ENCODE measurements around the gene RASGRP1.

The RASGRP1 gene

DNA sequence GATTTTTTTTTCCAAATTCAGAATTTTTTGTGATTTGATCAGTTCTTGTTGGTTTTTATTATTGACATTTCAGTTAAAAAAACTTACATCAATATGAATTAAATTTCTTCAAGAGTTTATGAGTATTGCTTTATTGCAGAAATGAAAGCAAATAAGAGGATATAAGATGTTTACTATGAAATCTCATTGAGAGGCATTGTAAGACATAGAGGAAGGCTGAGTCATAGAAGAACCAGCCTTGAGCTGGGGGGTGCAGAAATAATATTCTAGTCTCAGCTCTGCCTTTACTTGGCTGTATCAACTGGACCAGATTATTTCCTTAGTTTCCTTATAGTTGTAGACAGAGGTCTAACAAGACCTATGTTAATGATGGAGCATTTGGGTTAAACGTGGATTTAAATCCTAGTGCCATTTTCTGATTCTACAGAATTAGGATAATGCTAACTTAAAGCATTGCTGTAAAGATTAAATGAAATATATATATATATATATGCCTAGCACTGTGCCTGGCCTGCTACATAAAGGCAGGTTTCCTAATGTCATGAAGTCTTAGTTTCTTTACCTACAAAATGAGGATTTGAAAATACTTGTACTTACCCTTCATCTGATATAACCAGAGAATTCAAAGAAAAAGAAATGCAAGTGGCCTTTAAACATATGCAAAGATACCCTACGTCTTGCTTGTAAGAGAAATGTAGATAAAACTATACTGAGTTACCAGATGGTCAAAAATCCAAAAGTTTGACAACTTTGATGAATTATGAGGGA lies 103.4 kb downstream of the RASGRP1 start:
- H2AK5ac ChIP-seq (ENCODE audit: low read length), result no peak overlapping the region
- H3K79me1 ChIP-seq (ENCODE audit: low read length), result no peaks in the 10 kb centered on the region
- peaks cover 16% of the 10 kb centered on the region for H3K79me2 ChIP-seq (ENCODE audit: control insufficient read depth, insufficient read depth, low read length, poor library complexity)
- H3K4me1 ChIP-seq (ENCODE audit: control insufficient read depth in 1 of 2, insufficient read depth in 2 of 2, low read length in 2 of 2), result peaks cover 7 to 14% of the 10 kb centered on the region in 2 experiments
- no peak overlapping the region for H2AFZ ChIP-seq (ENCODE audit: insufficient read depth, low read length, poor library complexity)
- no peak overlapping the region for H3K4me3 ChIP-seq (ENCODE audit: low read depth, low read length)
- H3K27ac ChIP-seq (ENCODE audit: low read depth, low read length), result no peak overlapping the region
- H3K4ac ChIP-seq (ENCODE audit: low read depth, low read length), result no peak overlapping the region
- no peak for DNase-seq
- no peak overlapping the region for H2BK5ac ChIP-seq (ENCODE audit: low read depth, low read length, poor library complexity)
- no peak overlapping the region for H3K23ac ChIP-seq (ENCODE audit: low read length)
- no peak overlapping the region for H4K91ac ChIP-seq (ENCODE audit: low read depth, low read length)
- no peak overlapping the region for H3K18ac ChIP-seq (ENCODE audit: low read length)
- H2BK12ac ChIP-seq (ENCODE audit: low read length), result no peak overlapping the region
- no peaks in the 10 kb centered on the region for H3K9me3 ChIP-seq (ENCODE audit: insufficient read depth, low read depth, low read length)
- no peak overlapping the region for H3K9ac ChIP-seq (ENCODE audit: low read length)
- no peaks in the 10 kb centered on the region for H3K27me3 ChIP-seq (ENCODE audit: insufficient read depth, low read length)
- H3K4me2 ChIP-seq (ENCODE audit: low read length), result no peak overlapping the region
- no peak overlapping the region for H3K14ac ChIP-seq (ENCODE audit: low read length)
- no peak overlapping the region for H2BK120ac ChIP-seq (ENCODE audit: insufficient read depth, low read length, poor library complexity)
- H3K36me3 ChIP-seq (ENCODE audit: control insufficient read depth in 1 of 2, insufficient read depth in 2 of 2, low read length in 2 of 2), result peaks cover 3% of the 10 kb centered on the region in 2 experiments
- no CpG with 5 or more reads among the region's 2 CpGs for WGBS (ENCODE audit: extremely low coverage, insufficient coverage, insufficient read length)
- no peak overlapping the region for H4K8ac ChIP-seq (ENCODE audit: low read depth, low read length)
- no peak overlapping the region for H4K12ac ChIP-seq (ENCODE audit: low read depth, low read length)

DNA sequence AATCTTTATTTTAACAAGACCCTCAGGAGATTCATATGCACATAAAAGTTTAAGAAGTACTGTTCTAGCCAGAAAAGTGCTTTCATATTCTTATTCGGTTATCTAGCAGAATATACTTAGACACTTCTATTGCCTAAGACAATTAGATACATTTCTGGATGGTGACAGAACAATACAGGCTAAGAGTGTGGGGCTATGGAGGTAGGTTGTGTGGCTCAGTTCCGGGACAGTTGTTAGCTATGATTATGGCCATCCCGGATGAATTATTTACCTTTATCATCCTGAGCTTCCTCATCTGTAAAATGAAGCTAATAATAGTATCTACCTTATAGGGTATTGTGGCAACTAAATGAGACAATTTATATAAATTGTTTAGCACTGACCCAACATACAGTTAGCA lies 104.1 kb downstream of the RASGRP1 start:
- Histone ChIP-seq H3K4me1 (ENCODE audit: control insufficient read depth in 1 of 2, insufficient read depth in 2 of 2, low read length in 2 of 2) (peaks cover 7 to 14% of the 10 kb centered on the region in 2 experiments), H3K27ac (ENCODE audit: low read depth, low read length) (no peak overlapping the region)
- no CpG with 5 or more reads among the region's 3 CpGs for WGBS (ENCODE audit: extremely low coverage, insufficient coverage, insufficient read length)

DNA sequence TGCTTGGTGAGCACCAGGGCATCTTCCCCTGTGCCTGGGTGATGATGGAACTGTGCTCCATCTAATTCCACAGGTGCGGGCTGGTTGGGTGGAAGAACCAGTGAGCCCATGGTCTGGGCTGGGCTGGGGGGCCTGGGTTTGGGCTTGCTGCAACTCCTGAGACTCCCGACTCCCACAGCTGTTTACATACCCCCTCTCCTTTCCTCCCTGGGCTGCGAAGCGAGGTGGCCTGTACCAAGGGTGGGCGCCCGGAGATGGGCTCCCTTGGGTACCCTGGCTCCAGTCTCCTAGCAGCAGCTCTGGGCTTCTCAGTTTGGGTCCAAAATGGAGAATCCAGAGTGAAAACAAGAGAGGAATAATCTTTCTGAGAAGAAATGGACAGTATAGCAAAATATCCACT lies 105.1 kb downstream of the RASGRP1 start:
- Histone ChIP-seq H3K9me3 (ENCODE audit: insufficient read depth, low read depth, low read length) (no peaks in the 10 kb centered on the region), H3K9ac (ENCODE audit: low read length) (no peak overlapping the region), H3K23ac (ENCODE audit: low read length) (no peak overlapping the region), H3K4me3 (ENCODE audit: low read depth, low read length) (no peak overlapping the region), H3K79me2 (ENCODE audit: control insufficient read depth, insufficient read depth, low read length, poor library complexity) (peaks cover 16% of the 10 kb centered on the region), H3K79me1 (ENCODE audit: low read length) (no peaks in the 10 kb centered on the region), H3K27me3 (ENCODE audit: insufficient read depth, low read length) (no peaks in the 10 kb centered on the region), H2BK12ac (ENCODE audit: low read length) (no peak overlapping the region), H2BK5ac (ENCODE audit: low read depth, low read length, poor library complexity) (no peak overlapping the region), H3K4me2 (ENCODE audit: low read length) (no peak overlapping the region), H2AFZ (ENCODE audit: insufficient read depth, low read length, poor library complexity) (no peak overlapping the region), H4K8ac (ENCODE audit: low read depth, low read length) (no peak overlapping the region), H4K91ac (ENCODE audit: low read depth, low read length) (no peak overlapping the region), H3K14ac (ENCODE audit: low read length) (no peak overlapping the region), H3K36me3 (ENCODE audit: control insufficient read depth in 1 of 2, insufficient read depth in 2 of 2, low read length in 2 of 2) (peaks cover 3% of the 10 kb centered on the region in 2 experiments), H3K4me1 (ENCODE audit: control insufficient read depth in 1 of 2, insufficient read depth in 2 of 2, low read length in 2 of 2) (peaks cover 7 to 20% of the 10 kb centered on the region in 2 experiments), H3K4ac (ENCODE audit: low read depth, low read length) (peak overlapping the region; percentile 82), H3K27ac (ENCODE audit: low read depth, low read length) (no peak overlapping the region), H3K18ac (ENCODE audit: low read length) (no peak overlapping the region), H2BK120ac (ENCODE audit: insufficient read depth, low read length, poor library complexity) (no peak overlapping the region), H4K12ac (ENCODE audit: low read depth, low read length) (no peak overlapping the region), H2AK5ac (ENCODE audit: low read length) (no peak overlapping the region)
- no CpG with 5 or more reads among the region's 6 CpGs for WGBS (ENCODE audit: extremely low coverage, insufficient coverage, insufficient read length)
- no peak for DNase-seq

More for the DNA sequence above, 104.1 kb downstream of the RASGRP1 start:
- no peak overlapping the region for H2BK5ac ChIP-seq (ENCODE audit: low read depth, low read length, poor library complexity)
- H3K36me3 ChIP-seq (ENCODE audit: control insufficient read depth in 1 of 2, insufficient read depth in 2 of 2, low read length in 2 of 2), result peaks cover 3% of the 10 kb centered on the region in 2 experiments
- H4K12ac ChIP-seq (ENCODE audit: low read depth, low read length), result no peak overlapping the region
- H3K4me3 ChIP-seq (ENCODE audit: low read depth, low read length), result no peak overlapping the region
- H4K91ac ChIP-seq (ENCODE audit: low read depth, low read length), result no peak overlapping the region
- no peaks in the 10 kb centered on the region for H3K27me3 ChIP-seq (ENCODE audit: insufficient read depth, low read length)
- H3K18ac ChIP-seq (ENCODE audit: low read length), result no peak overlapping the region
- H3K9ac ChIP-seq (ENCODE audit: low read length), result no peak overlapping the region
- H3K23ac ChIP-seq (ENCODE audit: low read length), result no peak overlapping the region
- no peaks in the 10 kb centered on the region for H3K9me3 ChIP-seq (ENCODE audit: insufficient read depth, low read depth, low read length)
- H2AFZ ChIP-seq (ENCODE audit: insufficient read depth, low read length, poor library complexity), result no peak overlapping the region
- no peak overlapping the region for H3K4me2 ChIP-seq (ENCODE audit: low read length)
- no peak overlapping the region for H3K4ac ChIP-seq (ENCODE audit: low read depth, low read length)
- H2AK5ac ChIP-seq (ENCODE audit: low read length), result no peak overlapping the region
- no peak overlapping the region for H2BK12ac ChIP-seq (ENCODE audit: low read length)
- no peak overlapping the region for H4K8ac ChIP-seq (ENCODE audit: low read depth, low read length)
- DNase-seq, result no peak
- peaks cover 16% of the 10 kb centered on the region for H3K79me2 ChIP-seq (ENCODE audit: control insufficient read depth, insufficient read depth, low read length, poor library complexity)
- H2BK120ac ChIP-seq (ENCODE audit: insufficient read depth, low read length, poor library complexity), result no peak overlapping the region
- no peaks in the 10 kb centered on the region for H3K79me1 ChIP-seq (ENCODE audit: low read length)
- no peak overlapping the region for H3K14ac ChIP-seq (ENCODE audit: low read length)

DNA sequence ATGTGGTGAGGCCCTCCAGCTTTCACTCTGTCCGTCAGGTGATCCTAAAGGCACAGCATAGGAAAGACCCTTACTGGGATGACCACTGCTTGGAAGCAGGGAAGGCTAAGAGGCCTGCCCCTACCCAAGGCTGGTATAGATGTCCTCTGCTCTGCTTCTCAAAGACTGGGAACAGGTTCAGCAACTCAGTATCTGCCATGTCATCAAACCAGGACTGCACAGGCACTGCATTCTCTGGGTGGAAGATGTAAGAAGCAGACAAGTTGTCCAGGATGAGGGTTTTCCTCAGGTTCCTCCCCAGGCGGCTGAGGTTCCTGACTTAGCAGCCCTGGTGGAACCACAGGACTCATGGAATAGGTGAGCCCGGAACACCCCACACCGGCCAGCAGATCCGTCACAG lies 106.0 kb downstream of the RASGRP1 start:
- Histone ChIP-seq H3K27me3 (ENCODE audit: insufficient read depth, low read length) (no peaks in the 10 kb centered on the region), H3K27ac (ENCODE audit: low read depth, low read length) (peak overlapping the region; percentile 1), H3K79me1 (ENCODE audit: low read length) (peaks cover 4% of the 10 kb centered on the region), H3K4ac (ENCODE audit: low read depth, low read length) (peak overlapping the region; percentile 26), H3K14ac (ENCODE audit: low read length) (no peak overlapping the region), H3K36me3 (ENCODE audit: control insufficient read depth in 1 of 2, insufficient read depth in 2 of 2, low read length in 2 of 2) (peaks cover 3% of the 10 kb centered on the region in 2 experiments), H2AK5ac (ENCODE audit: low read length) (no peak overlapping the region), H2BK12ac (ENCODE audit: low read length) (no peak overlapping the region), H4K8ac (ENCODE audit: low read depth, low read length) (no peak overlapping the region), H3K4me3 (ENCODE audit: low read depth, low read length) (no peak overlapping the region), H3K79me2 (ENCODE audit: control insufficient read depth, insufficient read depth, low read length, poor library complexity) (peaks cover 20% of the 10 kb centered on the region), H2BK120ac (ENCODE audit: insufficient read depth, low read length, poor library complexity) (no peak overlapping the region), H3K9me3 (ENCODE audit: insufficient read depth, low read depth, low read length) (no peaks in the 10 kb centered on the region), H3K23ac (ENCODE audit: low read length) (no peak overlapping the region), H3K4me1 (ENCODE audit: control insufficient read depth in 1 of 2, insufficient read depth in 2 of 2, low read length in 2 of 2) (peaks cover 7 to 20% of the 10 kb centered on the region in 2 experiments), H4K91ac (ENCODE audit: low read depth, low read length) (no peak overlapping the region), H4K12ac (ENCODE audit: low read depth, low read length) (no peak overlapping the region), H2AFZ (ENCODE audit: insufficient read depth, low read length, poor library complexity) (no peak overlapping the region), H3K9ac (ENCODE audit: low read length) (no peak overlapping the region), H2BK5ac (ENCODE audit: low read depth, low read length, poor library complexity) (no peak overlapping the region), H3K4me2 (ENCODE audit: low read length) (no peak overlapping the region), H3K18ac (ENCODE audit: low read length) (no peak overlapping the region)
- DNase-seq, result peak; percentile 18 to 60
- WGBS (ENCODE audit: extremely low coverage, insufficient coverage, insufficient read length), result no CpG with 5 or more reads among the region's 5 CpGs
